ENCODE data around the gene IPCEF1. TPM values are rescaled to one million over a fixed set of nuclear protein-coding genes. Genes with fewer than 3 reads are reported as not detected.

IPCEF1 gene
- total and polyA plus RNA-seq, 4 donors: 0.85 to 18.1 (median 3.6) TPM

DNA sequence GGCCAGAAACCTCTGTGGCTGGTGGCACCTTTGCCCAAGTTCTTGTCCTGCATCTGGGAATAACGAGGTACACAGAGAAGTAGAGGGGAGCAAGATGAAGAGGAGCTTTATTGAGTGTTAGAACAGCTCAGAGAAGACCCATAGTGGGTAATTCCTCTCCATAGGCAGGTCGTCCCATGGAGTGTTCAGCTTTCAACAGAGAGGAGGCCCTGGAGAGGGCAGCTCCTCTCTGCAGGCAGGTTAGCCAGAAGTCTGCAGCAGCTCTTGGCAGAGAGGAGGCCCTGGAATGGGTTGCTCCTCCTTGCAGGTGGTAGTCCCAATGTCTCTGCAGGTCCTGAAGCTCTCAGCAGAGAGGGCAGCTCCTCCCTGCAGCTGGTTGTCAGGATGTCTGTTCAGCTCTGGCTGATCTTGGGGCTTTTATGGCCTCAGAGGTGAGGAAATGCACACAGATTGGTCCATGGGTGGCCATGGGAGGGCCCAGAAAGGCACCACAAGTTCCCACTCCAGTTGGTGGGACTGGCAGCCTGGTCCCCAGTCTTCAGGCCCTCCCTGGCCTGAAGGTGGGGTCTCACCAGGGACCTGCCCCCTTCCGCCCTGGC lies 89.0 kb downstream of the IPCEF1 start:
- Histone ChIP-seq H3K9ac (ENCODE audit: insufficient read depth in 1 of 2, low read length in 2 of 2) (no peak overlapping the region), H3K36me3 (ENCODE audit: control insufficient read depth in 4 of 4, insufficient read depth in 4 of 4, low read length in 4 of 4) (no peaks in the 10 kb centered on the region), H3K4me3 (no peak overlapping the region), H3K4me1 (ENCODE audit: control insufficient read depth in 5 of 5, insufficient read depth in 5 of 5, low read length in 5 of 5) (no peaks in the 10 kb centered on the region), H3K9me3 (ENCODE audit: control insufficient read depth in 4 of 4, insufficient read depth in 3 of 4, low read length in 3 of 4) (no peaks in the 10 kb centered on the region), H3K27me3 (ENCODE audit: control insufficient read depth in 3 of 3, insufficient read depth in 3 of 3, low read length in 2 of 3) (no peaks in the 10 kb centered on the region), H3K27ac (ENCODE audit: low read depth in 1 of 2, low read length in 1 of 2) (no peak overlapping the region)
- TF ChIP-seq, protein P1, sequence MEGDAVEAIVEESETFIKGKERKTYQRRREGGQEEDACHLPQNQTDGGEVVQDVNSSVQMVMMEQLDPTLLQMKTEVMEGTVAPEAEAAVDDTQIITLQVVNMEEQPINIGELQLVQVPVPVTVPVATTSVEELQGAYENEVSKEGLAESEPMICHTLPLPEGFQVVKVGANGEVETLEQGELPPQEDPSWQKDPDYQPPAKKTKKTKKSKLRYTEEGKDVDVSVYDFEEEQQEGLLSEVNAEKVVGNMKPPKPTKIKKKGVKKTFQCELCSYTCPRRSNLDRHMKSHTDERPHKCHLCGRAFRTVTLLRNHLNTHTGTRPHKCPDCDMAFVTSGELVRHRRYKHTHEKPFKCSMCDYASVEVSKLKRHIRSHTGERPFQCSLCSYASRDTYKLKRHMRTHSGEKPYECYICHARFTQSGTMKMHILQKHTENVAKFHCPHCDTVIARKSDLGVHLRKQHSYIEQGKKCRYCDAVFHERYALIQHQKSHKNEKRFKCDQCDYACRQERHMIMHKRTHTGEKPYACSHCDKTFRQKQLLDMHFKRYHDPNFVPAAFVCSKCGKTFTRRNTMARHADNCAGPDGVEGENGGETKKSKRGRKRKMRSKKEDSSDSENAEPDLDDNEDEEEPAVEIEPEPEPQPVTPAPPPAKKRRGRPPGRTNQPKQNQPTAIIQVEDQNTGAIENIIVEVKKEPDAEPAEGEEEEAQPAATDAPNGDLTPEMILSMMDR (IDR thresholded peaks at IDR 0.05; ENCODE audit: control extremely low read depth, extremely low read depth): no peak
- ATAC-seq (ENCODE audit: insufficient read depth, low FRiP score): no peak
- DNase-seq: no peak
- 86 to 90% methylated on average over 3 of the region's 3 CpGs for WGBS, 2 donors

DNA sequence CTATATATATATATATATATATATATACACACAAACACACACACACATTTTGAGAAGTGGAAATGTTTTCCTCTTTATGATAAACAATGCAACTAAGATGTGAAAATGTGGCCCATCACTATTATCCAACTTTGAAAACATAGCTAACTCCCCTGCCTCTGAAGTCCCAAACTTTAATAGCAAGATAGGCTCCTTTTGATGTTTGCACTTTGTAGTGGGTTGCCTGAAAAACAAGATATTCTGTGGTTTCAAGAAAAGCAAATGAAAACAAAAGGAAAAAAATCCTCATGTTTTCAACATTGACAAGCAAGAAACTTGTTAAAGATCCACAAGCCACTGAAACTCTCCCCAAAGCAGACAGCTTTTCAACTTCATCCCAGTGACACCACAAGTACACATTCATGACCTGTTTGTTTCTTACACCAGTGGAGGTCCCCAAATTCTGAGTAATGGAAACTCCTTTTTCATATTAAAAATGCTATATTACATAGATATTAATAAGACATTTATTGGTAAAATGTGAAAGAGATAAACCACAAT lies 90.0 kb downstream of the IPCEF1 start:
- ATAC-seq (ENCODE audit: insufficient read depth, low FRiP score): no peak
- H3K27ac ChIP-seq (ENCODE audit: low read depth in 1 of 2, low read length in 1 of 2): no peak overlapping the region
- TF ChIP-seq, protein P1 (IDR thresholded peaks at IDR 0.05; ENCODE audit: control extremely low read depth, extremely low read depth): no peak

DNA sequence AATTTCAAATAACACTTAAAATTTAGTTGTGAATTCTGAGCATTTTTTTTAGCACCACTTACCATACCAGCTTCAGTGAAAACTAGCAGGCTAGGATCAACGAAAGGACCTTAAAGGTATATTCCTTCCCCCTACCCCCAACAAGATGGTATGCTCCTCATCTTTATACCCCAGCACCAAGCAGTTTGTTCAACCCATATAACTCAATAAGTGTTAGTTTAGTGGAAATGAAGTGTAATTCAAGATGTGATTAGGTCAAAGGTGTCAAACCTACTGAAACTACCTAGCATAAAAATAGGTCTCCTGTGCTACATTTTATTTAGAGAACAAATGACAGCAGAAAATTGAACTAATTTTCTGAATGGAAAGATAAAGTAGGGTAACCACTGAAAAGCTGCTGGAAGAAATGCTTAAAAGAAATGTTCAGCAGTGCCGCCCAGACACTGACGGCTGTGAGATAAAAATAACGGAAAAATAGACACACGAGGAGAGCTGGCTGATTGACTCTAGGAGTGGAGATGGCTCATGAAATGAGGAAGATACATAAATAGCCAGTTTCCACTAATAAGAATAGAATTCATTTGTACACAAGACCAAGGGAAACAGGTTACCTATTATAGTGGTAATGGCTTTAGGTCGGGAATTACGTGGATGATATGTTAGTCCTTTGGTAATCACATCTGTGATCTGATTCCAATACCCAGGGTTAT lies 94.8 kb downstream of the IPCEF1 start:
- 74 to 90% methylated on average over 7 of the region's 7 CpGs for WGBS, 2 donors
- TF ChIP-seq, protein P1 (IDR thresholded peaks at IDR 0.05; ENCODE audit: control extremely low read depth, extremely low read depth): no peak
- peaks cover 0 to 1% (median 0%) of the 10 kb centered on the region in 5 donors for H3K4me1 ChIP-seq (ENCODE audit: control insufficient read depth in 5 of 5, insufficient read depth in 5 of 5, low read length in 5 of 5)
- no peaks in the 10 kb centered on the region for H3K36me3 ChIP-seq (ENCODE audit: control insufficient read depth in 4 of 4, insufficient read depth in 4 of 4, low read length in 4 of 4)
- no peak for DNase-seq
- no peak overlapping the region for H3K4me3 ChIP-seq
- H3K27ac ChIP-seq (ENCODE audit: low read depth in 1 of 2, low read length in 1 of 2): no peak overlapping the region
- H3K9ac ChIP-seq (ENCODE audit: insufficient read depth in 1 of 2, low read length in 2 of 2): no peak overlapping the region
- H3K27me3 ChIP-seq (ENCODE audit: control insufficient read depth in 3 of 3, insufficient read depth in 3 of 3, low read length in 2 of 3): no peaks in the 10 kb centered on the region
- peaks cover 0 to 2% (median 0%) of the 10 kb centered on the region in 4 donors for H3K9me3 ChIP-seq (ENCODE audit: control insufficient read depth in 4 of 4, insufficient read depth in 3 of 4, low read length in 3 of 4)
- ATAC-seq (ENCODE audit: insufficient read depth, low FRiP score): no peak

More for the DNA sequence above, 90.0 kb downstream of the IPCEF1 start:
- Histone ChIP-seq H3K4me1 (ENCODE audit: control insufficient read depth in 5 of 5, insufficient read depth in 5 of 5, low read length in 5 of 5) (no peaks in the 10 kb centered on the region), H3K9ac (ENCODE audit: insufficient read depth in 1 of 2, low read length in 2 of 2) (no peak overlapping the region), H3K9me3 (ENCODE audit: control insufficient read depth in 4 of 4, insufficient read depth in 3 of 4, low read length in 3 of 4) (no peaks in the 10 kb centered on the region), H3K4me3 (no peak overlapping the region), H3K27me3 (ENCODE audit: control insufficient read depth in 3 of 3, insufficient read depth in 3 of 3, low read length in 2 of 3) (no peaks in the 10 kb centered on the region), H3K36me3 (ENCODE audit: control insufficient read depth in 4 of 4, insufficient read depth in 4 of 4, low read length in 4 of 4) (no peaks in the 10 kb centered on the region)
- DNase-seq: no peak
